GM18519 (cell line): Measurements from ENCODE around the gene PIGB.
"Not testable (repeated sequence)": the region's sequence is repeated elsewhere in the genome, so short reads cannot be mapped to it uniquely, and the experiment has no call there.

Experiments used
- ATAC-seq: cut with Tn5 transposase; IDR thresholded peaks from one replicate; pipeline ENCODE4 v1.9.1; 2021; ENCODE audit warnings: mild to moderate bottlenecking, moderate library complexity; ENCODE audit not compliant: unreplicated experiment, low FRiP score

Gene PIGB

DNA sequence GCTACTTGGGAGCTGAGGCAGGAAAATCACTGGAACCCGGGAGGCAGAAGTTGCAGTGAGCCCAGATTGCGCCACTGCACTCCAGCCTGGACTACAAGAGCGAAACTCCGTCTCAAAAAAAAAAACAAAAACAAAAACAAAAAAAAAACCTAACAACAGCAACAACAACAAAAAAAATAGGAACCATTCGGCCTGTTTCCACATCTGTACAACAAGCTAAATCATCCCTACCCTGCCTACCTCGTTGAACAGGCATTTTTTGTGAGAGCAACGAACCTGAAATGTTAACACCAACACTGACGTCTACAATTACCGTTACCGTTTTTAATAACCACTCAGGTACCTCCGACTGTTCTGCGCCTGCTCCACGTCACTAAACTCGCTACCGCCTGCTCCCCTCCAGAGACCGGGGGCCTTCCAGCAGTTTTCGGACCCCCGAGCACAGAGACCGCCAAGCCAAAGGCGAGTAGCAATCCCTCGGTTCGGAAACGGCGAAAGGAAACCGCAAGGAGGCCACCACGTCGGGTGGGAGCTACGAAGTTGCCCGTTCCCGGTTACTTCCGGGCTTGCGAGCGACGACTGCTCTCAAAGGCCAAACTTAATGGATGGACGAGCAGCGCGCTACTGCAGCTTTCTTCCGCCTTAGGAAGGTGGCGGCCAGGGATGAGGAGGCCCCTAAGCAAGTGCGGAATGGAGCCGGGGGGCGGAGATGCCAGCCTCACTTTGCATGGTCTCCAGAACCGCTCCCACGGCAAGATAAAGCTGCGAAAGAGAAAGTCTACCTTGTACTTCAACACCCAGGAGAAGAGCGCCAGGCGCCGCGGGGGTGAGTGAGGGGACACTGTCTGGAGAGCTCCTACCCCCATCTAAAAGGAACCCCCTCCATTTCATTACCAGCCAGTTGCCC, at the start of gene PIGB, which contains the start of gene PIGBOS1:
TSS of gene PIGB (plus strand) at position 635 of the 907 bp plus-strand sequence. CDS start at position 664, 29 bp downstream.
TSS of gene PIGBOS1 (minus strand) at position 536 of the 907 bp plus-strand sequence. CDS start 1,331 bp downstream, outside the sequence.
- ATAC-seq = peak; percentile 73

GRCh38 chr15:55270291-55270690, 48.7 kb upstream of the PIGB start:
- ATAC-seq = no peak

GRCh38 chr15:55276324-55276723, 42.7 kb upstream of the PIGB start:
- no peak for ATAC-seq

- ATAC-seq = peak; percentile 62
Observed at GRCh38 chr15:55277116-55277564, 41.9 kb upstream of the PIGB start.

GRCh38 chr15:55277715-55278114, 41.3 kb upstream of the PIGB start:
- ATAC-seq = no peak

DNA sequence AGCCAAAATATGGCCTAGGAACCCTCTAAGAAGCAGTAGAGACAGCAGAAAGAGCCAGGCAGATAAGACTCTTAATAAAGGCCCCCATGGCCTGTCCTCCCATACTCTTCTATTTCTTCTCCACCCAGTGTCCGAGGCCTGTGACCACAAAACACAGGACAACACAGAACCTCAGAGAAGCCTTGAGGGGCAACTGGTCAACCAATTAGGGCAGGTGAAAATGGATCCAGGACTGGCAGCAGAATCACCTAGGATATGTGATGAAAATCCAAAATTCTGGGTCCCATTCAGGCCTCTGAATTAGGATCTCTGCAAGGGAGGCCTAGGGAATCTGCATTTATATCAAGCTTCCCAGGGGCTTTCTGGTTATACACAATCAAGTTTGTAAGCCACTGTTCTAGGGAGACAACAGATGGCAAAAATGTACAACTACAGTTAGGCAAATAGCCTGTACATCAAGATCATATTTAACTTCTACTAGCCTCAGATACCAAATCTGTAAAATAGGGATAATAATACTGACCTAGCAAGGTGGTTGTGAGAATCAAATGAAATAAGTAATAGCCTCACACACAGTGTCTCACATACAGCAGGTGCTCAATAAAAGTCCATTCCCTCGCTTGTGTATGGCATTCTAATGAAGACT, 39.8 kb upstream of the PIGB start:
- no peak for ATAC-seq

GRCh38 chr15:55279746-55280351, 39.2 kb upstream of the PIGB start:
- peak; percentile 67 for ATAC-seq

DNA sequence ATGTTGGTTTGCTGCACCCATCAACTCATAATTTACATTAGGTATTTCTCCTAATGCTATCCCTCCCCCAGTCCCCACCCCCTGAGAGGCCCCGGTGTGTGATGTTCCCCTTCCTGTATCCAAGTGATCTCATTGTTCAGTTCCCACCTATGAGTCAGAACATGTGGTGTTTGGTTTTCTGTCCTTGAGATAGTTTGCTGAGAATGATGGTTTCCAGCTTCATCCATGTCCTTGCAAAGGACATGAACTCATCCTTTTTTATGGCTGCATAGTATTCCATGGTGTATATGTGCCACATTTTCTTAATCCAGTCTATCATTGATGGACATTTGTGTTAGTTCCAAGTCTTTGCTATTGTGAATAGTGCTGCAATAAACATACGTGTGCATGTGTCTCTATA, 38.4 kb upstream of the PIGB start:
- not testable (repeated sequence) for ATAC-seq

- no peak for ATAC-seq
Observed at GRCh38 chr15:55281517-55282228, 37.3 kb upstream of the PIGB start.

- ATAC-seq = no peak
Observed at GRCh38 chr15:55282284-55282833, 36.7 kb upstream of the PIGB start.

GRCh38 chr15:55283379-55284147, 35.5 kb upstream of the PIGB start:
- no peak for ATAC-seq

GRCh38 chr15:55284426-55284825, 34.6 kb upstream of the PIGB start:
- no peak for ATAC-seq

DNA sequence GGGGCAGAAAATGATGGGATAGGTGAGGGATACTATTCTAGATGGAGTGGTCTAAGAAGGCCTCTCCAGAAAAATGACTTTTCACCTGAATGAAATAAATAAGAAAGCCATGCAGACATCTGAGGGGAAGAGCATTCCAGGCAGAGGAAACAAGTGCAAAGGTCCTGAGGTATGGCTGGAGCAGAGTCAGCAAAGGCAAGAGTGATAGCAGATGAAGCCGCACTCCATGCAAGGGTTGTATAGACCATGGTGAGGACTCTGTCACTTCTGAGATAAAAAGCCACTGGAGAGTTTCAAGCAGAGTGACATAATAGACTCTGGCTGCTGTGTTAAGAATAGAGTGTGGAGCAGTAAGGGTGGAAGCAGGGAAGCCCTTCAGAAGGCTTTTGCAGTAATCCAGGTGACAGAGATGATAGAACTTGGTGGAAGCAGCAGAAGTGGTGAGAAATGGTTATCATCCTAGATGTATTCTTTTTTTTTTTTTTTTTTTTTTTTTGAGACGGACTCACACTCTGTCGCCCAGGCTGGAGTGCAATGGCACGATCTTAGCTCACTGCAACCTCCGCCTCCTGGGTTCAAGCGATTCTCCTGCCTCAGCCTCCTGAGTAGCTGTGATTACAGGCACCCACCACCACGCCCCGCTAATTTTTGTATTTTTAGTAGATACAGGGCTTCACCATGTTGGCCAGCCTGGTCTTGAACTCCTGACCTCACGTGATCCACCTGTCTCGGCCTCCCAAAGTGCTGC, 32.4 kb upstream of the PIGB start:
- not testable (repeated sequence) for ATAC-seq

DNA sequence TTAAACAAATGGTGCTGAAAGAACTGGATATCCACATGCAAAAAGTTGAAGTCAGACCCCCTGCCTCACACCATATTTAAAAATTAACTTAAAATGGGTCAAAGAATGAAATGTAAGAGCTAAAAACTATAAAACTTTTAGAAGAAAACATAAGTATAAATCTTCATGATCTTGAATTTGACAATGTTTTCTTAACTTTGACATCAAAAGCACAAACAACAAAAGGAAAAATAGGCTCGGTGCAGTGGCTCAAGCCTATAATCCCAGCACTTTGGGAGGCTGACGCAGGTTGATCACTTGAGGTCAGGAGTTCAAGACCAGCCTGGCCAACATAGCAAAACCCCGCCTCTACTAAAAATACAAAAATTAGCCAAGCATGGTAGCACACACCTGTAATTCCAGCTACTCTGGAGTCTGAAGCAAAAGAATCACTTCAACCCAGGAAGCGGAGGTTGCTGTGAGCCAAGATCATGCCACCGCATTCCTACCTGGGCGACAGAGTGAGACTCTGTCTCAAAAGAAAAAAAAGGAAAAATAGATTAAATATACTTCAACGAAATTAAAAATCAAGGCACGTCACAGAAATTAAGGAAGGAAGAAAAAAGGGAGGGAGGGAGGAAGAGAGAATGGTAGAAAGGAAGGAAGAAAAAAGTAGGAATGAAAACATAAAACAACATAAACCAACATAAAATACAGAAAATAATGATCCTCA, 30.9 kb upstream of the PIGB start:
- ATAC-seq = no peak

DNA sequence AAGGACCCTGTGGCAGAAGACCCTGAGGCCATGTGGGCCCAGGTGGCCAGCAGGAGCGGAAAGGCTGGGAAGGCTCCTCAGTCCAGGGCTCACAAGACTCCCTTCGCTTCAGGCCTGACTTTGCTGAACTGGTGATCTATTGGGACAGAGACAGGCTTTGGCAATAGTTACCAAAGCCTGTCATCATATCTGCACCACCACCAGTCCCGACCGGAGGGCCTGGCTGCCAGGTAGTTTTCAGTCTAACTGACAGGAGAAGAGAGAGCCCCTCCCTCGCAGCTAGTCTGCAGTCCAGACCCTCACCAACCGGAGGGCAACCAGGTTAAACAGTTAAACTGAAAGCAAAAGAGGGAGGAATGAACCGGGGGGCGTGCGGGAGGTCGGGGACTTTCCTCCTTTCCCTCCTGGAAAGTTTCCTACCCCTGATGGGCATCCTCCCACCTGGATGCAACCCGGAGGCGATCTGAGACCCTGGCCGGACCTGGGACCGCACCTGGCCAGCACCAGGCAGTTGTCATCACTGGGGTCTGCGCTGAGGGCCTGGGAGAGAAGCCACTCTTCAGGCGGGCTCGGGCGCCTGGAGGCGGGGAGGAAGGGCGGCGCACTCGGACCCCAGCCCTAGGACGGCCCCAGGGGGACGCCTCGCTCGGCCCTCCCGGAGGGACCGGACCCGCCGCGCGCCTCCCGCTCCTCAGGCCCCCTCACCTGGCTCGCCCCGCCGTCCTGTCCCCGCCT, 29.8 kb upstream of the PIGB start:
- ATAC-seq = peak; percentile 28

DNA sequence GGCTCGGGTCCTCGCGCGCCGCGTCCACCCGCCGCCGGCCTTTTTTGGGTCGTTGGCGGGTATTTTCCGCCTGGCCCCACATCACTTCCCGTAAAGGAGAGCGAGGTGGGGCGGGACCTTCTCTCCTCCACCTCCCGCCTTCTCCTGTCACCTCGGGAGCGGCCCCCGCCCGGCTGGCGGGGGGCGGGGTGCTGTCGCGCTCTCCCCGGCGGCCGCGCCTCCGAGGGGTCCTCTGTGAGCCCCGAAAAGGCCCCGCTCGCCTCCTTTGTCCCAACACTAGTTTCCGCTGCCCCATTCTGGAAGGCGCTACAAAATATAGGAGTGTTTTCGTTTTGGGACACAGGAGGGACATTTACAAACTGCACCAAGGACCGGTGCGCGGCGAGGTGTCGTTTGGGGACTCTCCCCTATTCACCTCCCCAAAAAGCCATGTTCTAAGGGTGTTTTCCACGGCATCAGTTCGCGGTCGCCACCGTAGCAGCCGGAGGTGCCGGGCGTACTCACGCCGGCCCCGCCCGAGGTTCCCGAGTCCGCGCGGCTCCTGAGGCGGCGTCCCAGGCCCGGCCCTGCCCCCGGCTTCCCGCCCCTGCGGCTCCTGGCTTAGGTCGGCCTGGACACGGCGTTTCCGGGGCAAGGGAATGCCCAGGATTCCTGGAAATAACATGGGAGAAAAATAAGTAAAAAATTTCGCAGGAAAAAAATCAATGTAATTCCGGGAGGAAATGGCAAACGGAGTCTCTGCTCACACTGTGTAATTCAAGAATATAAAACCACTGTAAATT, 29.1 kb upstream of the PIGB start, which contains the start of gene RAB27A:
TSS of gene RAB27A (minus strand) at position 68 of the 782 bp plus-strand sequence. CDS start 54,879 bp downstream, outside the sequence.
- ATAC-seq = peak; percentile 52
